Mammary epithelial cell (primary cell): Measurements from ENCODE around the gene TRIML1.

Experiments
- EZH2 ChIP-seq: IDR thresholded peaks from 2 replicates; pipeline ENCODE4 v1.6.1; 2012; ENCODE audit warnings: low read length, inconsistent platforms, borderline replicate concordance
- TF ChIP-seq, protein P1 (sequence below), 2 donors: IDR thresholded peaks in 1 of 2; conservative IDR thresholded peaks in 1 of 2; 2 replicates each; pipeline ENCODE4 v1.5.1; 2011 to 2012; ENCODE audit warnings: inconsistent platforms in 2 of 2, low read length in 2 of 2, mild to moderate bottlenecking in 2 of 2, control low read depth in 1 of 2, low read depth in 1 of 2; ENCODE audit not compliant: insufficient read depth in 1 of 2; ENCODE audit errors: extremely low read depth in 1 of 2

DNA sequence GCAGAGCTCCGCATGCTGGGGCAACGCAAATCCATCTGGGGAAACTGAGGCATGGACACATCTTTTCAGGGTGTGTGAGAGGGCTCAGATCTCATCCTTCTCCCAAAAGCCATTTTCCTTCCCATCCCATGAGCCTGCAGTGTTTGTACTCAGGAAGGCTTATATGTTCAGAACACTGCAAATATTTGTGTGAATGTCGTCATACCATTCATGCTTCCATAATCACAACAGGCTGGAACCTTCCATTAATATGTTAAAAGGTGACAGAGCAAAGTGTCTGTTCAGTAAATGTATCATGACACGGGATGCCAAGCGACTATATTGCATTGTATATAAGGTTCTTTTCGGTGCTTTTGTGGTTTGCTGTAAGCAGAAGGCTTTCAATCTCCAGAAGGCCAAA is 8.5 kb downstream of the TRIML1 start:
- TF ChIP-seq, protein P1, sequence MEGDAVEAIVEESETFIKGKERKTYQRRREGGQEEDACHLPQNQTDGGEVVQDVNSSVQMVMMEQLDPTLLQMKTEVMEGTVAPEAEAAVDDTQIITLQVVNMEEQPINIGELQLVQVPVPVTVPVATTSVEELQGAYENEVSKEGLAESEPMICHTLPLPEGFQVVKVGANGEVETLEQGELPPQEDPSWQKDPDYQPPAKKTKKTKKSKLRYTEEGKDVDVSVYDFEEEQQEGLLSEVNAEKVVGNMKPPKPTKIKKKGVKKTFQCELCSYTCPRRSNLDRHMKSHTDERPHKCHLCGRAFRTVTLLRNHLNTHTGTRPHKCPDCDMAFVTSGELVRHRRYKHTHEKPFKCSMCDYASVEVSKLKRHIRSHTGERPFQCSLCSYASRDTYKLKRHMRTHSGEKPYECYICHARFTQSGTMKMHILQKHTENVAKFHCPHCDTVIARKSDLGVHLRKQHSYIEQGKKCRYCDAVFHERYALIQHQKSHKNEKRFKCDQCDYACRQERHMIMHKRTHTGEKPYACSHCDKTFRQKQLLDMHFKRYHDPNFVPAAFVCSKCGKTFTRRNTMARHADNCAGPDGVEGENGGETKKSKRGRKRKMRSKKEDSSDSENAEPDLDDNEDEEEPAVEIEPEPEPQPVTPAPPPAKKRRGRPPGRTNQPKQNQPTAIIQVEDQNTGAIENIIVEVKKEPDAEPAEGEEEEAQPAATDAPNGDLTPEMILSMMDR (conservative IDR thresholded peaks at IDR 0.05 in 1 of 2, IDR thresholded peaks at IDR 0.05 in 1 of 2; ENCODE audit: extremely low read depth in 1 of 2, insufficient read depth in 1 of 2, low read depth in 1 of 2, low read length in 2 of 2) = no peak
- TF ChIP-seq EZH2 = no peak
